Epithelial cell of alveolus of lung (primary cell): ENCODE measurements around the gene SLC17A1. TPM values are rescaled to one million over a fixed set of nuclear protein-coding genes. Genes with fewer than 3 reads are reported as not detected.

Experiments used
- total RNA-seq: library from RNA; depleted of rRNA; stranded (reverse); fragments of >200 nt; gene quantifications from 2 replicates; pipeline ENCODE4 v1.2.1, GENCODE V29; 2015

Gene SLC17A1
- total RNA-seq, result not detected in 2 replicates

GRCh38 chr6:25831532-25832306, at the start of gene SLC17A1:
Gene SLC17A1 (minus strand): TSS chr6:25832052. CDS start chr6:25830557, 1,495 bp downstream.

GRCh38 chr6:25874118-25874517, 42.3 kb upstream of the SLC17A1 start, which contains the start of gene SLC17A3:
Gene SLC17A3 (minus strand): TSS chr6:25874243. CDS start chr6:25868387, 5,856 bp downstream.

GRCh38 chr6:25754535-25754934, 77.3 kb downstream of the SLC17A1 start, which contains the start of gene SLC17A4:
Gene SLC17A4 (plus strand): TSS chr6:25754742. CDS start chr6:25761963, 7,221 bp downstream.

Other genes starting within 250 kb of the SLC17A1 start
- gene SCGN, start 179.8 kb downstream of the SLC17A1 start, total RNA-seq, result not detected in 2 replicates
- not detected in 2 replicates for gene SLC17A4, start 77.3 kb downstream of the SLC17A1 start, total RNA-seq
- not detected in 2 replicates for gene SLC17A3, start 42.2 kb upstream of the SLC17A1 start, total RNA-seq
- not detected in 2 replicates for gene SLC17A2, start 98.6 kb upstream of the SLC17A1 start, total RNA-seq
- gene TRIM38, start 130.8 kb upstream of the SLC17A1 start, total RNA-seq, result 7.5 and 7.8 TPM in 2 replicates